ENCODE measurements around the gene ANKK1.

DNA sequence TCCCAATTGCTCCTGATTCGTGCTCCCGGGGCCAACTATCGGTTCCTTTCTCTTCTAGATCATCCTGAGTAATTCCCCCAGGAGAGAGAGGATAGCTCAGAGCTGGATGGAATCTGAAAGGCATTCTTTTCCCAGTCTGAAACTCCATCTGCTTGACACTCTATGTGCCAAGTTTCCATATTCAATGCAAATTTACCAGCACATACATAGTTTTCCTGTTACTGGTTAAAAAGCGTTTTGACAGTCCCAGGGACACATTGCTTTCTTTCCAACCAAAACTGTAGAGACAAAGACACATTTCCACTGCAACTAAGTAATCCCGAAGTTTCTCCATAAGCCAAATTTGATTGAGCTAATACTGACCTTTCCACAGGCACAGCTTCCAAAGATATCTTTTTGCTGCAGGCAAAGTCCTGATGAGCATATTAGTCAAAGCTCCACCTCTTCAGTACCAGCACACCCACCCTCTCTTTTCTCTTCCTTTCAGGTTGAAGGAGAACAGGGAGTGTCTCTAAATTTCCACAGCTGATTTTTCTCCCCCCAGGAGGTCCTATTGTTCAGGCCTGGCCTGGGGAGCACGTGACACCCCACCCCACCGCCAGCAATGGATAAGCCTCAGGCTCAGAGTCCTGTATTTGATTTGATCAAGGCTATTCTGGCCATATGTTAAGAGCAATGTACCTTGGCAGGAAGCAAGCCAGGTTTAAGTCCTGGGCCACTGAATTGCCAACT, 9.7 kb upstream of the ANKK1 start:
- TF ChIP-seq, protein P1, sequence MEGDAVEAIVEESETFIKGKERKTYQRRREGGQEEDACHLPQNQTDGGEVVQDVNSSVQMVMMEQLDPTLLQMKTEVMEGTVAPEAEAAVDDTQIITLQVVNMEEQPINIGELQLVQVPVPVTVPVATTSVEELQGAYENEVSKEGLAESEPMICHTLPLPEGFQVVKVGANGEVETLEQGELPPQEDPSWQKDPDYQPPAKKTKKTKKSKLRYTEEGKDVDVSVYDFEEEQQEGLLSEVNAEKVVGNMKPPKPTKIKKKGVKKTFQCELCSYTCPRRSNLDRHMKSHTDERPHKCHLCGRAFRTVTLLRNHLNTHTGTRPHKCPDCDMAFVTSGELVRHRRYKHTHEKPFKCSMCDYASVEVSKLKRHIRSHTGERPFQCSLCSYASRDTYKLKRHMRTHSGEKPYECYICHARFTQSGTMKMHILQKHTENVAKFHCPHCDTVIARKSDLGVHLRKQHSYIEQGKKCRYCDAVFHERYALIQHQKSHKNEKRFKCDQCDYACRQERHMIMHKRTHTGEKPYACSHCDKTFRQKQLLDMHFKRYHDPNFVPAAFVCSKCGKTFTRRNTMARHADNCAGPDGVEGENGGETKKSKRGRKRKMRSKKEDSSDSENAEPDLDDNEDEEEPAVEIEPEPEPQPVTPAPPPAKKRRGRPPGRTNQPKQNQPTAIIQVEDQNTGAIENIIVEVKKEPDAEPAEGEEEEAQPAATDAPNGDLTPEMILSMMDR (IDR thresholded peaks at IDR 0.05; ENCODE audit: poor library complexity) = no peak
- no peak for TF ChIP-seq EZH2 (IDR thresholded peaks at IDR 0.05; ENCODE audit: borderline replicate concordance)
- no peak for TF ChIP-seq EZH2phosphoT487 (IDR thresholded peaks at IDR 0.05; ENCODE audit: low read depth, severe bottlenecking, unreplicated experiment)

Data from hepatocyte (in vitro differentiated cells).